ENCODE data around the gene RFTN1. TPM values are rescaled to one million over a fixed set of nuclear protein-coding genes. Genes with fewer than 3 reads are reported as not detected.

Gene RFTN1
- total RNA-seq, 2 donors from 2014 or later, result 128 to 132 TPM

DNA sequence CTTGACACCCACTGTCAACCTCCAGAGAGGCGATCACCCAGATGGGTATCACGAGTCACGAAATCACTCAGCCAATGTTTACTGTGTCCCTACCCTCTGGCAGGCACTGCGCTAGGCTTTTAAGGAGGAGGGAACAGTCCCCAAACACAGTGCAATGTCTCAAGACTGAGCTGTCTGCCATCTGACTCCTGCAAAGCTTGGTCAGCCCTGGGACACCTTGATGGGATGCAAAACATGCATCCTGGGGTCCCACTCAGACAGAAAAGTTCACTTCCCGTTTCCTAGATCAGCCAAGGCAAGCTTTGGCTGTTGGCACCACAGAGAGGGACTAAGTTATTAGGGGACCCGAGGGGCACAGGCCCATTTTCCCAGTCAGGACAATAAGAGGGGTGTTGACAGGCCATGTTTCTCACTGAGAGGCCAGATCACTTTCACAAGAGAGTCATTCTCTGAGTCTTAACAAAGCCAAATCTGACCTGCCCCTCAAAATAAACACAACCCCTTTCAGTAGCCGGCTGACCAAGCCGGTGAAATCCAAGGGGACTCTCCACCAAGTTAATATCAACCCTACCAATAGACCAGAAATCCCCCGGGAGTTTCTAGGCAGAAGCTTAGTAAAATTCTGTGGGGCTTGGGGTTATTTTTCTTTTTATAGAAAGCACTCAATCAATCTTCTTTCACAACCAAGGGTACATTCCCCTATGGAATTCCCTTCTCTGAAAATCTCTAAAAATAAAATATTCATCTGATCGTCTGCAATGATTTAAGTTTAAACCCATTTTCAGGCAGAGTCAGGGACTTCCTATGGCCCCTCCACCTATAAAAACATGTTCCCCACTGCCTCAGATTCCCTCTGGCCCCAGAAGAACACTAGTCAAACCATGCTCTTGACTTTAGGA, 3.5 kb downstream of the RFTN1 start:
- H3K27me3 Mint-ChIP-seq (ENCODE audit: low read depth), result no peaks in the 10 kb centered on the region
- peaks cover 74% of the 10 kb centered on the region for H3K4me1 Mint-ChIP-seq (ENCODE audit: low read depth)
- H3K27ac Mint-ChIP-seq, result peak overlapping the region; percentile 35
- ATAC-seq (replicated peaks in 1 of 2), result peak in 1 of 2 donors; percentile 10
- peaks cover 21 to 27% of the 10 kb centered on the region in 2 donors for H3K36me3 Mint-ChIP-seq (ENCODE audit: insufficient read depth in 2 of 2)
- H3K9me3 Mint-ChIP-seq, result peaks cover 3% of the 10 kb centered on the region in 2 donors
- peak overlapping the region; percentile 75 to 98 for H3K4me3 Mint-ChIP-seq
- DNase-seq, result peak; percentile 48 to 53

- Mint-ChIP-seq H3K4me3 (peak overlapping the region; percentile 72 to 85), H3K27me3 (ENCODE audit: low read depth) (no peaks in the 10 kb centered on the region), H3K36me3 (ENCODE audit: insufficient read depth in 2 of 2) (peaks cover 22 to 34% of the 10 kb centered on the region in 2 donors), H3K9me3 (peaks cover 3% of the 10 kb centered on the region in 2 donors), H3K4me1 (ENCODE audit: low read depth) (peaks cover 75% of the 10 kb centered on the region), H3K27ac (peak overlapping the region; percentile 73)
- DNase-seq, result peak; percentile 46 to 54
- peak in 1 of 2 donors; percentile 13 for ATAC-seq (replicated peaks in 1 of 2)
Measured at GRCh38 chr3:16508591-16508995, 4.9 kb downstream of the RFTN1 start.

GRCh38 chr3:16508243-16508578, 5.3 kb downstream of the RFTN1 start:
- H3K27me3 Mint-ChIP-seq (ENCODE audit: low read depth), result no peaks in the 10 kb centered on the region
- H3K4me1 Mint-ChIP-seq (ENCODE audit: low read depth), result peaks cover 79% of the 10 kb centered on the region
- no peak for ATAC-seq (replicated peaks in 1 of 2)
- DNase-seq, result no peak
- peaks cover 24 to 36% of the 10 kb centered on the region in 2 donors for H3K36me3 Mint-ChIP-seq (ENCODE audit: insufficient read depth in 2 of 2)
- H3K27ac Mint-ChIP-seq, result peak overlapping the region; percentile 73
- peaks cover 3% of the 10 kb centered on the region in 2 donors for H3K9me3 Mint-ChIP-seq
- peak overlapping the region; percentile 72 to 85 for H3K4me3 Mint-ChIP-seq

DNA sequence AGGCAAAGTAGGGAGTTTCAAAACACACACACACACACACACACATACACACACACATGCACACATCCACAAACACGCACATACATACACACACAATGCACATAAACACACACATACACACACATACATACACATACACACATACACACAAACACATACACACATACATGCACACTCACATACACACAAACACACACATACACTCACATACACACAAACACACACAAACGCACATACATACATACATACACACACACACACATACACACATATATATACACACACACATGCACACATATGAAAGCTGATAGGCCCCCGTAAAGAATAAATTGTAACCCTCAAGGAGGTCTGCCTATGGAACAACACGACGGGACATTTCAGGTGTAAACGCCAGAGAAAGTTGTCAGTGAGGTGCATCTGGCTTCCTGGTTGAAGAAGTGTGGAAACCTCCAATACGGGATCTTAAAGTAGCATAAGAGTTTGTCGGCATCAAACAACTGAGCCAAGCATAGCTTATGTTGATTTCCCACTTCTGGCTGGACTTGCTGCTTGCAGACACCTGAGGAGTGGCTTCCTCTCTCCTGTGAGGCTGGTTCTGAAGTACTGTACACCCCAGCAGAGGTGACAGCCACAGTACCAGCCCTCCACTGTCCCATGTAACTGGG, 5.8 kb downstream of the RFTN1 start:
- Mint-ChIP-seq H3K36me3 (ENCODE audit: insufficient read depth in 2 of 2) (peaks cover 22 to 35% of the 10 kb centered on the region in 2 donors), H3K9me3 (peaks cover 3% of the 10 kb centered on the region in 2 donors), H3K27ac (peak overlapping the region; percentile 34), H3K4me1 (ENCODE audit: low read depth) (peaks cover 82% of the 10 kb centered on the region), H3K27me3 (ENCODE audit: low read depth) (no peaks in the 10 kb centered on the region), H3K4me3 (peak overlapping the region; percentile 72 to 85)
- no peak for ATAC-seq (replicated peaks in 1 of 2)
- no peak for DNase-seq

DNA sequence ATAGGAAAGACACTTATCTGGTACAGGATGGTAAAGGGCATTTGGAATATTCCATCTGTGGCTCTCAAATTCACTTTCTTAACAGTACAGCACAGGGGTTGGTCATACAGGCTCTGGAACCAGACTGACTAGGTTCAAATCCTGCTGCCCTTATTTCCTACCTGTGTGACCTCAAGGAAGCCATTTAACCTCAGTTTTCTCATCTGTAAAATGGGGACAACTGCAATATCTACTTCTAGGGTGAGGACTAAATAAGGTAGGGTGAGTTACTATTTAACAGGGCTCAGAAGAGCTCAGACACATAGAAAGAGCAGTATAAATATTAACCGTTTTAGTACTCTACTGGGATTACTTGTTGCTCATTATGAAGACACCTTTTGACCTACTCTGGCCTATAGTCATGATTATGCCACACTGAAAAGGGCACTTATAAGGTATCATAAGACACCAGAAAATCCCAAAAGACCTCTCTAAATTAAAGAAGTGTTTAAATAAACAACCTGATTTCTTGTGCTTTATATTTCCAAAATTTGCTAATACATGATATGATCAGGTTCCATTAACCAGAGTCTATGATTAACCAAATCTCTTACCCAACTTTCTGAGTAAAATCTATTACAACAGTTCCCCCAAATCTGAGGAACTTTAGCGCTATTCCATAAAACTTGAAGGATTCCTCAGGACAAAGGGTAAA, 6.5 kb downstream of the RFTN1 start:
- peaks cover 24 to 37% of the 10 kb centered on the region in 2 donors for H3K36me3 Mint-ChIP-seq (ENCODE audit: insufficient read depth in 2 of 2)

DNA sequence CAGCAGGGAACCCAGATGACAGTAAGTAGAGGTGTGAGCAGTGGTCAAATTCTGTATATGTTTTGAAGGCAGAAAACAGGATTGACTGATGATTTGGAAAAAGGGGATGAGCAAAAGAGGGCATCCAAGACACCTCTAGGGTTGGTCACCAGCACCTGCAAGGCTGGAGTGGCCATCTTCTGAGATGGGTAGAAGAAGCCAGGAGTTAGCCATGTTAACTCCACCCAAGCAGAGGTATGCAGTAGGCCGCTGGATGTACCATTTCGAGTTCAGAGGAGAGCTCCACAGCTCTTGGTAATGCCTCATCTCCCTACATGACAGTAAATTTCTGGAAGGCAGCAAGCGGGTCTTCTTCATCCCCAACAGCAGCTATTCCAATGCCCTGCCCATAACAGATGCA, 7.0 kb downstream of the RFTN1 start:
- H3K36me3 Mint-ChIP-seq (ENCODE audit: insufficient read depth in 2 of 2), result peaks cover 24 to 41% of the 10 kb centered on the region in 2 donors
- H3K4me3 Mint-ChIP-seq, result no peak overlapping the region
- H3K27me3 Mint-ChIP-seq (ENCODE audit: low read depth), result no peaks in the 10 kb centered on the region
- H3K27ac Mint-ChIP-seq, result no peak overlapping the region
- ATAC-seq (replicated peaks in 1 of 2) (no peak), DNase-seq (no peak)
- H3K9me3 Mint-ChIP-seq, result peaks cover 3% of the 10 kb centered on the region in 2 donors
- H3K4me1 Mint-ChIP-seq (ENCODE audit: low read depth), result peaks cover 86% of the 10 kb centered on the region

More for the DNA sequence above, 6.5 kb downstream of the RFTN1 start:
- H3K9me3 Mint-ChIP-seq, result peaks cover 3% of the 10 kb centered on the region in 2 donors
- no peaks in the 10 kb centered on the region for H3K27me3 Mint-ChIP-seq (ENCODE audit: low read depth)
- peak overlapping the region; percentile 34 for H3K27ac Mint-ChIP-seq
- H3K4me3 Mint-ChIP-seq, result peak overlapping the region; percentile 72 to 85
- H3K4me1 Mint-ChIP-seq (ENCODE audit: low read depth), result peaks cover 87% of the 10 kb centered on the region
- ATAC-seq (replicated peaks in 1 of 2) (no peak), DNase-seq (no peak)

GRCh38 chr3:16504692-16505091, 8.8 kb downstream of the RFTN1 start:
- H3K27me3 Mint-ChIP-seq (ENCODE audit: low read depth), result no peaks in the 10 kb centered on the region
- peak overlapping the region; percentile 3 for H3K27ac Mint-ChIP-seq
- H3K36me3 Mint-ChIP-seq (ENCODE audit: insufficient read depth in 2 of 2), result peaks cover 30 to 51% of the 10 kb centered on the region in 2 donors
- DNase-seq (no peak), ATAC-seq (replicated peaks in 1 of 2) (no peak)
- H3K4me1 Mint-ChIP-seq (ENCODE audit: low read depth), result peaks cover 75% of the 10 kb centered on the region
- peaks cover 3 to 5% of the 10 kb centered on the region in 2 donors for H3K9me3 Mint-ChIP-seq
- H3K4me3 Mint-ChIP-seq, result peak overlapping the region; percentile 7 to 38

- Mint-ChIP-seq H3K9me3 (peaks cover 3 to 5% of the 10 kb centered on the region in 2 donors), H3K4me3 (peak overlapping the region in 1 of 2 donors; percentile 17), H3K27ac (peak overlapping the region; percentile 88), H3K27me3 (ENCODE audit: low read depth) (no peaks in the 10 kb centered on the region), H3K4me1 (ENCODE audit: low read depth) (peaks cover 72% of the 10 kb centered on the region), H3K36me3 (ENCODE audit: insufficient read depth in 2 of 2) (peaks cover 30 to 51% of the 10 kb centered on the region in 2 donors)
- ATAC-seq (replicated peaks in 1 of 2) (peak; percentile 43 to 60), DNase-seq (no peak)
Measured at GRCh38 chr3:16504242-16504641, 9.3 kb downstream of the RFTN1 start.

- Mint-ChIP-seq H3K36me3 (ENCODE audit: insufficient read depth in 2 of 2) (peaks cover 27 to 54% of the 10 kb centered on the region in 2 donors), H3K27ac (peak overlapping the region; percentile 88), H3K27me3 (ENCODE audit: low read depth) (no peaks in the 10 kb centered on the region), H3K4me1 (ENCODE audit: low read depth) (peaks cover 72% of the 10 kb centered on the region), H3K9me3 (peaks cover 3 to 5% of the 10 kb centered on the region in 2 donors), H3K4me3 (no peak overlapping the region)
- DNase-seq (no peak), ATAC-seq (replicated peaks in 1 of 2) (no peak)
Measured at GRCh38 chr3:16503191-16503776, 10.2 kb downstream of the RFTN1 start.

DNA sequence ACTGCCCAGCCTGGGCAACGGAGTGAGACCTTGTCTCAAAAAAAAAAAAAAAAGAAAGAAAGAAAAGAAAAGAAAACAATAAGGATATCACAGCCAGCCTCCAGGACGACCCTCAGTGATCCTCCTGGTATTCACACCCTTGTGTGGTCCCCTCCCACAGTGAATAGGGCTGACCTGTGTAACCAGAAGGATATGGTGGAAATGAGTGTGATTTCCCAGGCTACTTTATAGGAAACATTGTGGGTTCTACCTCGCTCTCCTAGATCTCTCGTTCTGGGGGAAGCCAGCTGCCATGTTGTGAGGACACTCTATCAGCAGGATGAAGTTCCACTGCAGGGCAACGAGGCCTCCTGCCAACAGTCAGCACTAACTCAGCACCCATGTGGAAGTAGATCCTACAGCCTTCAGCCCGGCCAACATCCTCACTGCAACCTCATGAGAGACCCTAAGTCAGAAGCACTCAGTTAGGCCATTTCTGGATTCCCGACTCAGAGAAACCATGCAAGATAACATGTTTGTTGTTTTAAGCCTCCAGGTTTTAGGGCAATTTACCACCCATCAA, 11.1 kb downstream of the RFTN1 start:
- Mint-ChIP-seq H3K36me3 (ENCODE audit: insufficient read depth in 2 of 2) (peaks cover 24 to 49% of the 10 kb centered on the region in 2 donors), H3K4me3 (no peak overlapping the region), H3K27me3 (ENCODE audit: low read depth) (no peaks in the 10 kb centered on the region), H3K9me3 (peaks cover under 1 to 5% of the 10 kb centered on the region in 2 donors), H3K4me1 (ENCODE audit: low read depth) (peaks cover 72% of the 10 kb centered on the region), H3K27ac (no peak overlapping the region)
- DNase-seq (no peak), ATAC-seq (replicated peaks in 1 of 2) (no peak)

GRCh38 chr3:16501376-16501775, 12.1 kb downstream of the RFTN1 start:
- Mint-ChIP-seq H3K9me3 (peaks cover 0 to 5% of the 10 kb centered on the region in 2 donors), H3K4me1 (ENCODE audit: low read depth) (peaks cover 80% of the 10 kb centered on the region), H3K4me3 (no peak overlapping the region), H3K27ac (no peak overlapping the region), H3K36me3 (ENCODE audit: insufficient read depth in 2 of 2) (peaks cover 23 to 43% of the 10 kb centered on the region in 2 donors), H3K27me3 (ENCODE audit: low read depth) (no peaks in the 10 kb centered on the region)
- ATAC-seq (replicated peaks in 1 of 2) (no peak), DNase-seq (no peak)

DNA sequence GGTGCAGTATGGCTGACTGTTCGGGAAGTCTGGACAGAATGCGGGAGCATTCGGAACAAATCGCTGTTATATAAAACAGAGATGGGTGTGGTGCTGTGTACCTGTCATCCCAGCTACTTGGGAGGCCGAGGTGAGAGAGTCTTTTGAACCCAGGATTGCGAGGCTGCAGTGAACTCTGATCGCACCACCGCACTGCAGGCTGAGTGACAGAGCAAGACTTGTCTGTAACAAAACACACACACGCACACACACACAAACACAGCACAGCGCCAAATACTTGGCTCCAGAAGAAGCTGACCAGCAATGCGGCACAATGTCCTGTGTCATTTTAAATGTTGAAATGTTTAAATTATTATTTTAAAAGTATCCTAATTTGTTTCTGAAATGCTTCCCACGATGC, 12.6 kb downstream of the RFTN1 start:
- no peak overlapping the region for H3K27ac Mint-ChIP-seq
- ATAC-seq (replicated peaks in 1 of 2), result no peak
- H3K27me3 Mint-ChIP-seq (ENCODE audit: low read depth), result no peaks in the 10 kb centered on the region
- DNase-seq, result no peak
- peaks cover 81% of the 10 kb centered on the region for H3K4me1 Mint-ChIP-seq (ENCODE audit: low read depth)
- peaks cover 0 to 5% of the 10 kb centered on the region in 2 donors for H3K9me3 Mint-ChIP-seq
- peaks cover 21 to 39% of the 10 kb centered on the region in 2 donors for H3K36me3 Mint-ChIP-seq (ENCODE audit: insufficient read depth in 2 of 2)
- no peak overlapping the region for H3K4me3 Mint-ChIP-seq

Measured in activated T-cell treated with anti-CD3 and anti-CD28 coated beads, Interleukin-2, amount 50 U/mL, for 72 hours (primary cell).